ENCODE results near the gene CCDC61. TPM values are rescaled to one million over a fixed set of nuclear protein-coding genes. Genes with fewer than 3 reads are reported as not detected.
A peak's percentile ranks its signal among the peaks of the same experiment; 100 is the strongest.

The CCDC61 gene
- total and polyA plus RNA-seq, 2 donors from 2014 or later = 17.8 to 22.2 TPM

GRCh38 chr19:45952686-45953505 is 42.4 kb upstream of the CCDC61 start:
- no peak overlapping the region for H3K9ac ChIP-seq (ENCODE audit: low read length in 3 of 3)
- peaks cover 0 to 4% (median 0%) of the 10 kb centered on the region in 3 donors for H3K9me3 ChIP-seq (ENCODE audit: control insufficient read depth in 2 of 3, insufficient read depth in 1 of 3, low read length in 3 of 3)
- no peak overlapping the region for H3K4me3 ChIP-seq (ENCODE audit: low read length in 3 of 3)
- H3K27me3 ChIP-seq (ENCODE audit: control insufficient read depth, insufficient read depth, low read length) = no peaks in the 10 kb centered on the region
- DNase-seq = peak; percentile 67 to 84 (median 79)
- peaks cover 0 to 14% (median 0%) of the 10 kb centered on the region in 3 donors for H3K4me1 ChIP-seq (ENCODE audit: control insufficient read depth in 2 of 3, insufficient read depth in 2 of 3, low read depth in 1 of 3, low read length in 3 of 3)
- no peaks in the 10 kb centered on the region for H3K36me3 ChIP-seq (ENCODE audit: control insufficient read depth in 2 of 3, insufficient read depth in 3 of 3, low read length in 3 of 3)
- intact Hi-C loops (cut with DNase I) = no loop called here
- TF ChIP-seq CTCF (IDR thresholded peaks at IDR 0.05; ENCODE audit: borderline replicate concordance, extremely low read depth, insufficient read depth) = no peak
- FAIRE-seq = no peak
- no peak overlapping the region for H3K27ac ChIP-seq (ENCODE audit: low read depth in 2 of 2, low read length in 2 of 2)

GRCh38 chr19:45953676-45954075 is 41.6 kb upstream of the CCDC61 start:
- no peak for FAIRE-seq
- no peak for TF ChIP-seq CTCF (IDR thresholded peaks at IDR 0.05; ENCODE audit: borderline replicate concordance, extremely low read depth, insufficient read depth)
- DNase-seq = no peak
- peak overlapping the region in 1 of 2 donors; percentile 28 for H3K27ac ChIP-seq (ENCODE audit: low read depth in 2 of 2, low read length in 2 of 2)
- peaks cover 3% of the 10 kb centered on the region for H3K27me3 ChIP-seq (ENCODE audit: control insufficient read depth, insufficient read depth, low read length)
- H3K4me1 ChIP-seq (ENCODE audit: control insufficient read depth in 2 of 3, insufficient read depth in 2 of 3, low read depth in 1 of 3, low read length in 3 of 3) = peaks cover 0 to 16% (median 0%) of the 10 kb centered on the region in 3 donors
- peaks cover 0 to 4% (median 2%) of the 10 kb centered on the region in 3 donors for H3K9me3 ChIP-seq (ENCODE audit: control insufficient read depth in 2 of 3, insufficient read depth in 1 of 3, low read length in 3 of 3)
- intact Hi-C loops (cut with DNase I) = no loop called here
- peaks cover 0 to 3% (median 0%) of the 10 kb centered on the region in 3 donors for H3K36me3 ChIP-seq (ENCODE audit: control insufficient read depth in 2 of 3, insufficient read depth in 3 of 3, low read length in 3 of 3)
- no peak overlapping the region for H3K9ac ChIP-seq (ENCODE audit: low read length in 3 of 3)
- no peak overlapping the region for H3K4me3 ChIP-seq (ENCODE audit: low read length in 3 of 3)

- Histone ChIP-seq H3K4me3 (ENCODE audit: low read length in 3 of 3) (no peak overlapping the region), H3K27me3 (ENCODE audit: control insufficient read depth, insufficient read depth, low read length) (peaks cover 3% of the 10 kb centered on the region), H3K9ac (ENCODE audit: low read length in 3 of 3) (no peak overlapping the region), H3K9me3 (ENCODE audit: control insufficient read depth in 2 of 3, insufficient read depth in 1 of 3, low read length in 3 of 3) (peaks cover 0 to 4% (median 2%) of the 10 kb centered on the region in 3 donors), H3K27ac (ENCODE audit: low read depth in 2 of 2, low read length in 2 of 2) (peak overlapping the region in 1 of 2 donors; percentile 28), H3K36me3 (ENCODE audit: control insufficient read depth in 2 of 3, insufficient read depth in 3 of 3, low read length in 3 of 3) (peaks cover 0 to 3% (median 0%) of the 10 kb centered on the region in 3 donors), H3K4me1 (ENCODE audit: control insufficient read depth in 2 of 3, insufficient read depth in 2 of 3, low read depth in 1 of 3, low read length in 3 of 3) (peaks cover 0 to 16% (median 0%) of the 10 kb centered on the region in 3 donors)
- no peak for TF ChIP-seq CTCF (IDR thresholded peaks at IDR 0.05; ENCODE audit: borderline replicate concordance, extremely low read depth, insufficient read depth)
- intact Hi-C loops (cut with DNase I) = no loop called here
- FAIRE-seq = no peak
- peak in 1 of 5 donors; percentile 64 for DNase-seq
These were observed 41.1 kb upstream of the CCDC61 start for GRCh38 chr19:45954156-45954555.
